ENCODE results near the gene C8G. TPM values are rescaled to one million over a fixed set of nuclear protein-coding genes. Genes with fewer than 3 reads are reported as not detected.
A peak's percentile ranks its signal among the peaks of the same experiment; 100 is the strongest.

The C8G gene
- total and polyA plus RNA-seq, 2 of the 8 experiments (the other 6 are each of a cell fraction or from before 2014, with no cell fraction given), result 0.62 to 0.80 TPM

- no peak overlapping the region for H2BK20ac ChIP-seq (ENCODE audit: low read length)
- POLR2A ChIA-PET (ENCODE audit: partially characterized antibody), result no interaction called here
Observed at GRCh38 chr9:136969774-136970173, 24.7 kb downstream of the C8G start.

More at GRCh38 chr9:136969774-136970173, 24.7 kb downstream of the C8G start:
- Histone ChIP-seq H2BK5ac (ENCODE audit: low read depth, low read length) (no peak overlapping the region), H3K4me3 (ENCODE audit: extremely low read depth in 1 of 4, insufficient read depth in 2 of 4, low read depth in 3 of 4, low read length in 4 of 4) (no peak overlapping the region), H2BK12ac (ENCODE audit: low read depth, low read length) (no peak overlapping the region), H3K4ac (replicated peaks; ENCODE audit: insufficient read length, low read depth, low read length) (no peak overlapping the region), H3K56ac (replicated peaks; ENCODE audit: insufficient read length, low read depth, low read length) (no peak overlapping the region), H2BK15ac (ENCODE audit: low read length) (no peak overlapping the region), H4K5ac (ENCODE audit: insufficient read length, low read depth, low read length) (no peak overlapping the region), H3K79me2 (ENCODE audit: control insufficient read depth in 1 of 2, insufficient read depth in 2 of 2, low read length in 2 of 2) (no peaks in the 10 kb centered on the region), H3K23me2 (ENCODE audit: low read depth, low read length) (no peaks in the 10 kb centered on the region), H3K14ac (ENCODE audit: insufficient read length) (no peak overlapping the region), H3K27ac (ENCODE audit: low read depth, low read length) (no peak overlapping the region), H2BK120ac (replicated peaks; ENCODE audit: low read depth, low read length) (no peak overlapping the region), H2AK5ac (ENCODE audit: low read depth, low read length) (no peak overlapping the region; the same call in 1 of the 2 replicates), H3K18ac (ENCODE audit: extremely low read depth, low read length) (no peak overlapping the region), H3K4me1 (replicated peaks in 1 of 4; ENCODE audit: control insufficient read depth in 3 of 4, insufficient read depth in 4 of 4, low read length in 3 of 4) (peaks cover 0 to 7% (median 4%) of the 10 kb centered on the region in 4 experiments; a peak in 3 of 7 replicates), H4K20me1 (replicated peaks in 1 of 2; ENCODE audit: control insufficient read depth in 1 of 2, insufficient read depth in 2 of 2, low read length in 2 of 2) (no peaks in the 10 kb centered on the region), H3K79me1 (ENCODE audit: low read depth, low read length) (no peaks in the 10 kb centered on the region), H3K27me3 (replicated peaks in 1 of 4; ENCODE audit: control insufficient read depth in 3 of 4, extremely low read depth in 1 of 4, insufficient read depth in 3 of 4, low read length in 3 of 4) (no peaks in the 10 kb centered on the region), H4K8ac (ENCODE audit: extremely low read depth, insufficient read depth, low read length) (no peak overlapping the region), H2AFZ (ENCODE audit: low read length) (no peak overlapping the region), H3K36me3 (ENCODE audit: control insufficient read depth in 2 of 4, insufficient read depth in 4 of 4, low read length in 3 of 4) (no peaks in the 10 kb centered on the region), H3K4me2 (ENCODE audit: insufficient read depth in 1 of 2, low read depth in 2 of 2, low read length in 2 of 2) (no peak overlapping the region), H3K9ac (replicated peaks in 1 of 4; ENCODE audit: extremely low read depth in 1 of 4, low read depth in 3 of 4, low read length in 3 of 4) (no peak overlapping the region), H3K23ac (ENCODE audit: insufficient read length) (no peak overlapping the region), H4K91ac (replicated peaks; ENCODE audit: insufficient read length, low read length) (peak overlapping the region; percentile 34), H3K9me3 (ENCODE audit: insufficient read depth in 2 of 2, low read depth in 1 of 2, low read length in 1 of 2) (no peaks in the 10 kb centered on the region)
- 83% methylated on average over 4 of the region's 5 CpGs; no CpG with 5 or more reads in 1 of the 2 experiments for WGBS, 2 experiments (ENCODE audit: extremely low coverage in 1 of 2, insufficient coverage in 1 of 2, insufficient read length in 1 of 2, insufficient replicate concordance in 2 of 2, low coverage in 1 of 2, low lambda C conversion rate in 2 of 2, missing lambda C conversion rate in 1 of 2)
- DNase-seq (ENCODE audit: low read depth in 1 of 2, low spot score in 2 of 2), result no peak
- CTCF ChIA-PET (ENCODE audit: partially characterized antibody), result interaction anchor here (1.0 to 9.4 kb wide), 6 partner anchors 23 to 317 kb away, joined by 3 to 38 read pairs (median 8); partner anchors contain the start of gene C8G
- TF ChIP-seq CHD2 (IDR thresholded peaks at IDR 0.05; ENCODE audit: low read length) (no peak), RAD21 (IDR thresholded peaks at IDR 0.05 in 1 of 2, conservative IDR thresholded peaks at IDR 0.05 in 1 of 2; ENCODE audit: low read depth in 2 of 2, low read length in 2 of 2) (no peak), JUN (IDR thresholded peaks at IDR 0.05; ENCODE audit: low read depth, low read length) (no peak), TAF7 (optimal IDR thresholded peaks at IDR 0.05; ENCODE audit: borderline replicate concordance, low read depth, low read length) (no peak), POU5F1 (IDR thresholded peaks at IDR 0.05; ENCODE audit: low read depth, low read length) (no peak), RNF2 (IDR thresholded peaks at IDR 0.05; ENCODE audit: borderline replicate concordance, low read depth, low read length, missing control alignments, poor library complexity, severe bottlenecking) (no peak), CTCF (IDR thresholded peaks at IDR 0.05; ENCODE audit: control extremely low read depth in 1 of 3, insufficient read depth in 1 of 3, low read depth in 1 of 3, low read length in 3 of 3) (no peak), SIN3A (conservative IDR thresholded peaks at IDR 0.05 in 1 of 2, IDR thresholded peaks at IDR 0.05 in 1 of 2; ENCODE audit: low read depth in 1 of 2, low read length in 2 of 2) (no peak), SUZ12 (IDR thresholded peaks at IDR 0.05; ENCODE audit: low read length) (no peak), CBX5 (IDR thresholded peaks at IDR 0.05; ENCODE audit: low read depth, low read length) (no peak)
- no peak for FAIRE-seq
